ENCODE data around the gene HPCAL4. TPM values are rescaled to one million over a fixed set of nuclear protein-coding genes. Genes with fewer than 3 reads are reported as not detected.
A peak's percentile ranks its signal among the peaks of the same experiment; 100 is the strongest.

Gene HPCAL4
- total RNA-seq, 2 experiments from 2014 or later = 0.43 to 0.52 TPM

DNA sequence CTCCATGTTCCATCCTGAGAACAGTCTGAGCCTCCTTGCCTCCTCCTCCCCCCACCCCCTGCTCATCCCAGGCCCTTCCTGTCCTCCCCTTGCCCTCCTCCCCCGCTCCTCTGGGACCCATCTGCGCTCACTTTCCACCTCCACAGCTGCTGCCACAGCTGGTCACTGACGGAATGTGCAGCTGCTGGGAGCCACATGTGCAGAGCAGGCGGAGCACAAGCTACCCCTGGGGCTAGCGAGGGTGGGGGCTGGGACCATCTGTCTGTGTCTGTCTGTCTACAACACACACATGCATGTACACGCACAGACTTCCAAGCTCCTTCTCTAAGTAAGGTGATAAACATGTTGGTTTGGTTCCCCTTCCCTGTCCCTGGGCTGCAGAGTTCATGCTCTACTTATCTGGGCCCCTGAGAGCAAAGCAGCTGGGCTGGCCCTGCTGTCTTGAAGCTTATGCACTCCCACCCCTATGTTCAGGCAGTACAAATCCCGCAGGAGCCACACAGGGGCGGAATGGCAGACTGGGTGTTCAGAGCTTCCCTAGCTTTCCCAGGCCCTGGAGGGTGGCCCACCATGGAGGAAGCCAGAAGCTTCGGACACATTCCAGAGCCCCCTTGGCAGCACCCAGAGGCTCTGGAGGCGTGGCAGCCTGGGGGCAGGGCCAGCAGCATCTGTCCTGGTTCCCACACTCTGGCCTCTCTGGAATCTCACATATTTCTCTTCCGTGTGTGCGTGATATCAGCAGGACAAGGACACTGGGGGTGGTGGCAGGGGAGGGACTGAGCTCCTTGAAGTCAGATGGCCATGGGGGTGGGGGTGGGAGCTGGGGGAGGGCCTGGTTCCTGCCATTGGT, 44.8 kb downstream of the HPCAL4 start:
- Mint-ChIP-seq H3K36me3 (ENCODE audit: low read depth) (no peaks in the 10 kb centered on the region), H3K9me3 (no peaks in the 10 kb centered on the region), H3K4me3 (no peak overlapping the region), H3K4me1 (ENCODE audit: low read depth) (no peaks in the 10 kb centered on the region), H3K27ac (no peak overlapping the region), H3K27me3 (ENCODE audit: low read depth) (no peaks in the 10 kb centered on the region)
- intact Hi-C loops (cut with micrococcal nuclease) = no loop called here
- CTCF ChIA-PET = interaction anchor here (0.6 to 4.2 kb wide), 5 partner anchors 12 to 69 kb away, joined by 3 to 33 read pairs (median 3); no protein-coding TSS in a partner anchor
- DNase-seq = no peak

GRCh38 chr1:39645411-39646043, 45.7 kb downstream of the HPCAL4 start:
- H3K36me3 Mint-ChIP-seq (ENCODE audit: low read depth) = no peaks in the 10 kb centered on the region
- no peaks in the 10 kb centered on the region for H3K4me1 Mint-ChIP-seq (ENCODE audit: low read depth)
- H3K27ac Mint-ChIP-seq = no peak overlapping the region
- no peaks in the 10 kb centered on the region for H3K27me3 Mint-ChIP-seq (ENCODE audit: low read depth)
- no peaks in the 10 kb centered on the region for H3K9me3 Mint-ChIP-seq
- intact Hi-C loops (cut with micrococcal nuclease) = no loop called here
- no peak overlapping the region for H3K4me3 Mint-ChIP-seq
- DNase-seq = no peak
- CTCF ChIA-PET = interaction anchor here (0.6 to 3.0 kb wide), 3 partner anchors 29 to 68 kb away, joined by 3 to 19 read pairs (median 3); no protein-coding TSS in a partner anchor

- CTCF ChIA-PET = interaction anchor here (0.8 to 1.1 kb wide), 2 partner anchors 15 to 38 kb away, joined by 3 read pairs; no protein-coding TSS in a partner anchor
- H3K9me3 Mint-ChIP-seq = no peaks in the 10 kb centered on the region
- no peak overlapping the region for H3K27ac Mint-ChIP-seq
- no peaks in the 10 kb centered on the region for H3K36me3 Mint-ChIP-seq (ENCODE audit: low read depth)
- no peaks in the 10 kb centered on the region for H3K27me3 Mint-ChIP-seq (ENCODE audit: low read depth)
- intact Hi-C loops (cut with micrococcal nuclease) = no loop called here
- no peak overlapping the region for H3K4me3 Mint-ChIP-seq
- H3K4me1 Mint-ChIP-seq (ENCODE audit: low read depth) = no peaks in the 10 kb centered on the region
- no peak for DNase-seq
These were observed 47.5 kb downstream of the HPCAL4 start for GRCh38 chr1:39643705-39644104.

- H3K36me3 Mint-ChIP-seq (ENCODE audit: low read depth) = no peaks in the 10 kb centered on the region
- H3K27ac Mint-ChIP-seq = no peak overlapping the region
- no peaks in the 10 kb centered on the region for H3K9me3 Mint-ChIP-seq
- no peaks in the 10 kb centered on the region for H3K4me1 Mint-ChIP-seq (ENCODE audit: low read depth)
- CTCF ChIA-PET = interaction anchor here (1.1 to 3.2 kb wide), 3 partner anchors 11 to 37 kb away, joined by 3 to 10 read pairs (median 8); no protein-coding TSS in a partner anchor
- H3K4me3 Mint-ChIP-seq = no peak overlapping the region
- H3K27me3 Mint-ChIP-seq (ENCODE audit: low read depth) = peaks cover 9% of the 10 kb centered on the region
- intact Hi-C loops (cut with micrococcal nuclease) = no loop called here
- no peak for DNase-seq
These were observed 48.4 kb downstream of the HPCAL4 start for GRCh38 chr1:39642796-39643195.

DNA sequence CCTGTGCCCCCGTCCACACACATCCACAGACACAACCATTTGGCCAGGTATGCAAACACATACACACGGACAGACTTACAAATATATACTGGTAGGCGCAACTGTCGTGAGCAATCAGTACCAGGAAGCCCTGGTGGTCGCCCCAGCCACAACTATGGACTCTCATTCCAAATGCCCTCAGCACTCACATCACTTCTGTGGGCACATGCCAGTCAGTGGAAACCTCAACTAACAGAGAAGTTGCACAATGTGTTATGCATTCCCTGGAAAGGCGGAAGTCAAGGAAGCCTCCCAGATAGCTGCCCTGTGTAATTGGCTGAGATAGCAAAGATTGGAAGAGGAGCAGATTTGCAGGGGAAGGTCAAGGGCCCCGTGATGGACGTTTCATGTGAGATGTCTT, 50.4 kb downstream of the HPCAL4 start:
- H3K27me3 Mint-ChIP-seq (ENCODE audit: low read depth) = peaks cover 12% of the 10 kb centered on the region
- no peaks in the 10 kb centered on the region for H3K9me3 Mint-ChIP-seq
- H3K27ac Mint-ChIP-seq = no peak overlapping the region
- intact Hi-C loops (cut with micrococcal nuclease) = no loop called here
- no peak for DNase-seq
- no peak overlapping the region for H3K4me3 Mint-ChIP-seq
- CTCF ChIA-PET = interaction anchor here (1.2 to 3.2 kb wide), 4 partner anchors 13 to 35 kb away, joined by 4 to 10 read pairs (median 6); no protein-coding TSS in a partner anchor
- no peaks in the 10 kb centered on the region for H3K36me3 Mint-ChIP-seq (ENCODE audit: low read depth)
- no peaks in the 10 kb centered on the region for H3K4me1 Mint-ChIP-seq (ENCODE audit: low read depth)

- intact Hi-C loops (cut with micrococcal nuclease) = no loop called here
- H3K36me3 Mint-ChIP-seq (ENCODE audit: low read depth) = no peaks in the 10 kb centered on the region
- CTCF ChIA-PET = interaction anchor here (0.6 to 2.7 kb wide), 3 partner anchors 14 to 384 kb away, joined by 3 to 10 read pairs (median 4); no protein-coding TSS in a partner anchor
- no peaks in the 10 kb centered on the region for H3K4me1 Mint-ChIP-seq (ENCODE audit: low read depth)
- H3K9me3 Mint-ChIP-seq = no peaks in the 10 kb centered on the region
- no peak within 1 kb of the TSS for H3K27ac Mint-ChIP-seq
- peaks cover 14% of the 10 kb centered on the region for H3K27me3 Mint-ChIP-seq (ENCODE audit: low read depth)
- H3K4me3 Mint-ChIP-seq = peak within 1 kb of the TSS; percentile 52
- peak; percentile 76 for DNase-seq
These were observed 51.7 kb downstream of the HPCAL4 start, which contains the start of gene HEYL for GRCh38 chr1:39639305-39640130. Gene HEYL, minus strand, starts transcription at chr1:39639643. Its CDS starts 18 bp downstream, at chr1:39639625.

DNA sequence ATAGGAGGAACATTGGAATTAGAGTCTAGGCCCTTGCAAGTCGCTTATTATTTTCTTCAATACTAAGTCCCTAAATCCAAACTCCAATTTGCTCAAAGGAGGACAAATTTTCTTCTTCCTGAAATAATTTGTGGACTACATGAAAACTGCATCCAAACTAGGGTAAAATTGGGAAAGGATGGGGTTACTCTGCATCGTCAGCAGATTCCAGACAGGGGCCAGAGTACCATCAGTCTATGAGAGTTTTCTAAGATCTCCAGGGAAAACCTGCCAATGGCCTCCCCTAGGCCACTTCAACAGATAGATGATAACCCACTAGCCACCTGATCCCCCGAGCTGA, 52.3 kb downstream of the HPCAL4 start:
- Mint-ChIP-seq H3K27ac (no peak overlapping the region), H3K4me3 (peak overlapping the region; percentile 52), H3K4me1 (ENCODE audit: low read depth) (no peaks in the 10 kb centered on the region), H3K36me3 (ENCODE audit: low read depth) (no peaks in the 10 kb centered on the region), H3K9me3 (no peaks in the 10 kb centered on the region), H3K27me3 (ENCODE audit: low read depth) (peaks cover 18% of the 10 kb centered on the region)
- no peak for DNase-seq
- intact Hi-C loops (cut with micrococcal nuclease) = no loop called here
- CTCF ChIA-PET = interaction anchor here (0.6 to 1.0 kb wide), 2 partner anchors 81 to 384 kb away, joined by 3 to 4 read pairs; no protein-coding TSS in a partner anchor

- Mint-ChIP-seq H3K9me3 (no peaks in the 10 kb centered on the region), H3K4me1 (ENCODE audit: low read depth) (no peaks in the 10 kb centered on the region), H3K4me3 (no peak overlapping the region), H3K36me3 (ENCODE audit: low read depth) (no peaks in the 10 kb centered on the region), H3K27me3 (ENCODE audit: low read depth) (peaks cover 21% of the 10 kb centered on the region), H3K27ac (no peak overlapping the region)
- no peak for DNase-seq
- CTCF ChIA-PET = no interaction called here
- intact Hi-C loops (cut with micrococcal nuclease) = no loop called here
These were observed 53.9 kb downstream of the HPCAL4 start for GRCh38 chr1:39637361-39637760.

DNA sequence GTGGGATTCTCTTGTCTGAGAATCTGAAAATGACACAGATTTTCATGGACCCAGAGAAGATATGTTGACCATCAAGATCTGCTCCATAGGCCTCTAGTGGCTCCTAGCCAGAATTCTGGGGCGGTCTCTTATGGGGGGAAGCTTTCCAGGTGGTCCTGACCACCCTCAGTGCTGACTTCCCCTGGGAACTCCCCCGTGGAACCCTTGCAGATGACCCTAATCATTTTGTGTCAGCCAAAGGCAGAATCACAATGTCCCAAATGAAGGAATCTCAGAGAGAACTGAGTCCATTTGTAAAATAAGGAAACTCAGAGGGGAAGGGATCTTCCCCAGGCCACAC, 55.4 kb downstream of the HPCAL4 start:
- H3K4me1 Mint-ChIP-seq (ENCODE audit: low read depth) = peaks cover 2% of the 10 kb centered on the region
- no peaks in the 10 kb centered on the region for H3K36me3 Mint-ChIP-seq (ENCODE audit: low read depth)
- H3K9me3 Mint-ChIP-seq = no peaks in the 10 kb centered on the region
- no peak overlapping the region for H3K4me3 Mint-ChIP-seq
- CTCF ChIA-PET = interaction anchor here (0.6 to 1.0 kb wide), 2 partner anchors 29 to 35 kb away, joined by 3 to 8 read pairs; no protein-coding TSS in a partner anchor
- H3K27ac Mint-ChIP-seq = no peak overlapping the region
- intact Hi-C loops (cut with micrococcal nuclease) = no loop called here
- no peak for DNase-seq
- H3K27me3 Mint-ChIP-seq (ENCODE audit: low read depth) = peaks cover 21% of the 10 kb centered on the region

GRCh38 chr1:39635205-39635870, 55.9 kb downstream of the HPCAL4 start:
- CTCF ChIA-PET = interaction anchor here (0.6 to 1.3 kb wide), 6 partner anchors 19 to 182 kb away, joined by 3 to 8 read pairs (median 3); no protein-coding TSS in a partner anchor

DNA sequence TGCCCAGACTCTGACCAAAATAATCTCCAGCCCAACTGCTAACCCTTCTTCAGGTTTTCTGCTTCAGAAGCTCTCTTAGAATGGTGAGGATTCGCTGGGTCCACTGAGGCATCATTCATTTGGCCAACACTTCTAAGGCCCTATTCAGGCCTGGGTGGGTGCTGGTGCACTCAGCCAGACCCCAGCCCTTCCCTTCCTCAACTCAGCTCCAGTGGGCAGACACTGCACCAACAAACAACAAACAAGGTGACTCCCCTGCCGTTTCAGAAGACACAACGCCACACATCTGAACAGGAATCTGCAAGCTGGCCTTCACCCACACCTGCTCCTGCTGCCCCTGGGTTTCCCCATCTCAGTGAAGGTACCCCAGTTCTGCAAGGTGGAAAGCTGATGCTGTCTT, 57.8 kb downstream of the HPCAL4 start:
- no peak for DNase-seq
- intact Hi-C loops (cut with micrococcal nuclease) = no loop called here
- no peaks in the 10 kb centered on the region for H3K9me3 Mint-ChIP-seq
- peaks cover 18% of the 10 kb centered on the region for H3K27me3 Mint-ChIP-seq (ENCODE audit: low read depth)
- H3K4me3 Mint-ChIP-seq = no peak overlapping the region
- H3K4me1 Mint-ChIP-seq (ENCODE audit: low read depth) = peaks cover 5% of the 10 kb centered on the region
- CTCF ChIA-PET = interaction anchor here (0.7 to 1.4 kb wide), 3 partner anchors 22 to 37 kb away, joined by 3 read pairs; no protein-coding TSS in a partner anchor
- no peaks in the 10 kb centered on the region for H3K36me3 Mint-ChIP-seq (ENCODE audit: low read depth)
- no peak overlapping the region for H3K27ac Mint-ChIP-seq

More at GRCh38 chr1:39635205-39635870, 55.9 kb downstream of the HPCAL4 start:
- peaks cover 21% of the 10 kb centered on the region for H3K27me3 Mint-ChIP-seq (ENCODE audit: low read depth)
- DNase-seq = no peak
- H3K4me3 Mint-ChIP-seq = no peak overlapping the region
- intact Hi-C loops (cut with micrococcal nuclease) = no loop called here
- H3K36me3 Mint-ChIP-seq (ENCODE audit: low read depth) = no peaks in the 10 kb centered on the region
- H3K4me1 Mint-ChIP-seq (ENCODE audit: low read depth) = peaks cover 2% of the 10 kb centered on the region
- H3K9me3 Mint-ChIP-seq = no peaks in the 10 kb centered on the region
- H3K27ac Mint-ChIP-seq = no peak overlapping the region
